HG03280 (cell line): ENCODE results near the gene BANF2.
A peak's percentile ranks its signal among the peaks of the same experiment; 100 is the strongest.
"Not testable (repeated sequence)": the region's sequence is repeated elsewhere in the genome, so short reads cannot be mapped to it uniquely, and the experiment has no call there.

Source experiments
- ATAC-seq: cut with Tn5 transposase; IDR thresholded peaks from one replicate; pipeline ENCODE4 v1.9.1; 2021; ENCODE audit warnings: mild to moderate bottlenecking, moderate library complexity; ENCODE audit not compliant: unreplicated experiment

The BANF2 gene

DNA sequence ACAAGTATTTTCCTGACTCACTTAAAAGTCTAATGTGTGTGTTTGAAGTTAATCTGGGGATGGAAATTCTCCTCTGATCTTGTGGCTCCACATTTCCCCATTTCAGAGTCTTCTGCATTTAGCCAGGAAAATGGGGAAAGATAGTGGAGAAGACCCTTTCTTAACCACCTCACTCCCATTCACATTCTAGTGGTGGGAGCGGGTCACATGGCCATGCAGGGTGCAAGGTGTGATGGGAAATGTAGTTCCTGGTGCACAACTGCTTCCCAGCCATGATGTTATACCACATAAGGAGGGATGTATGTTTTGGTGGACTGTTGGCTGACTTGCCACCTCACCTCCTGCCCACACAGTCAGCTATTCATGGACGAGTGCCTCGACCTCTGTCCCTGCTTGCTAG lies 61.8 kb downstream of the BANF2 start:
- ATAC-seq: no peak

DNA sequence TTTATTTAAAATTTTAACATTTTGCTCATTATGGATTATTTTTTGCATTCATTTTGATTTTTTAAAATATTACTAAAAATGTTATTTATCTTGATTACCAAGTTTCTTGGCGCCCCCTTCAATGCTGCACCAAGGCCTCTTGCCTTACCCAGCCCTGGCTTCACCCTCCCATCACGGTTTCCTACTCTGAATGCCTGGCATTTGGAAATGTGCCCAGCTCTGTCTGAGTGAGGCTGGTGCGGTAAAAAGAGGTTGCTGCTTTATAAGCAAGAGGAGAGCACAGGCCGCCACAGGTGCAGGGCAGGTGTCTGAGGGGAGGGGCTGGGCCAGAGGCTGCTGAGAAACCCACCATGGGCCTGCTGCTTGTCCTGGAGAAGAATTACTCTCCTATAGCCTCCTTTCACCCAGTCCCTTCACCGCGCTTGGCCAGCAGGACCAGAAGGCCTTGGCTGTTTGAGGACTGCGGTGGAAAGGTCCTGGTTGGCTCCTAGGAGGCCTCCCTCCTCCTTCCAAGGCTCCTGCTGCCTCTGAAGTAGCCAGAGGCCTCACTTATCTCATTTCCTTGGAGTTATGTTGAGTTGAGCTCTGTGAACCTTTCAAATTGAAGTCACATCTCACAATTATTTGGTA lies 62.6 kb downstream of the BANF2 start:
- ATAC-seq: no peak

DNA sequence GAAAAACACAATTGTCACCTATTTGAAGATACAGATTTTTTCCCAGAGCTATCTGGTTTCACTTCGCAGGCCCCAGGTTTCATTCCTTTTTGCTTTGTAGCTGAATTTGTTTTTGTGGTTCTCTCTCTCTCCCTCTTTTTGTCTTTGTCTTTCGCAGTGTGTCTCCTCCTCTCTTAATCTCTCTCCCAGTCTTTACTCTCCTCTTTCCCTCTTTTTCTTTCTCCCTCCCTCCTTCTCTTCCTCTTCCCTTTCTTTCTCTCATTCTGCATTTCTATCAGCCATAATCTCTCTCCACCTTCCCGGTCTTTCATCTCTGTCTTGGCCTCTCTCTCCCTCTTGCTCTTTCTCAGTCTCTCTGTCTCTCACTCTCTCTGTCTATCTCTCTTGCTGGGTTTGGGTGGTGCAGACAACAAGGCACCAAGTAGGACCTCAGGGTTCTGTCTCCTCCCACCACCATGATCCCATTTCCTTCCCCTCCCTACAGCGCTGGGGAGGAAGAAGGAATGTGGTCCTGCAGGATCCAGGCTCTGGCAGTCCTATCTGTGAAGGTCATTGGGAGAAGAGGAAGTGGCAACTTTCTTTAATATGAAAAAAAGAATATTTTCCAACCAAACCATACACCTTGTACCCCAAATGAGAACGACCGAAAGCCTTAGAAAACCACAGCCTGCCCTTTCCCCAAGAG lies 63.2 kb downstream of the BANF2 start:
- no peak for ATAC-seq

DNA sequence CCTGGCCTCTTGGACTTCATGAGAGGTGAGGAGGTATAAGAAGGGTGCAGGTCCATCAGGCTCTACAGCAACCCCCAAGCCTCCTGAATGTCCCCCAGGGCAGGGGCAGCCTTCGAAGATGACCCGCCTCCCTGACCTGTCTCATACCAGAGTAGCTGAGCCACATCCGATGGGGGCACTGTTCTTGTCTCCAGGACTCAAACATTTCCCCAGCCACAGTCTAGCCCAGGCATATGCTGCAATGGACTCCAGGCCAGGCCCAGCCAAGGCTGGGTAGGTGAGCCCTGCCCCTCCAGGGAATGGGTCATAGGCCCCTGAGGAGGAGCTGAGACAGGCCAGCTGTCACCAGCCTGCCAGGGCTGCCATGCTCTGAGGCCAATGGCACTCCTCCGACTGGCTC lies 65.3 kb downstream of the BANF2 start:
- no peak for ATAC-seq

DNA sequence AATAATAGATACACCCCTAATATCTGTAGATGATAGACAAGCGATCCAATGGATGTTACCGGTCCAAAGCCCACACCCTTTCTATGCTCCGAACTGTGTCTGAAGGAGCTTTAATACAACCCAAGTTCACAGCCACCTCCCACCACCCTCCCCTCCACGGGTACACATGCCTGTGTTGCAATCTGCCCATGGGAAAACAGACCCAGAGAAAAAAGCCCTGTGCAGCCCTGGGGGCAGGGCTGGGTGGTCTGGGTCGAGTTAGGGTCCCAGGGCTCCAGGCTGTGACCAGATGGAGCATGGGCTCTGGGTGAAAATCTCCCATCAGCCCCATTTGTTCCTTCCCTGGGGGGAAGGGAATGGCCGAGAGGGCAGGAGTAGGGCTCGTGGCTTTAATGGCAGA lies 65.8 kb downstream of the BANF2 start:
- ATAC-seq: no peak

DNA sequence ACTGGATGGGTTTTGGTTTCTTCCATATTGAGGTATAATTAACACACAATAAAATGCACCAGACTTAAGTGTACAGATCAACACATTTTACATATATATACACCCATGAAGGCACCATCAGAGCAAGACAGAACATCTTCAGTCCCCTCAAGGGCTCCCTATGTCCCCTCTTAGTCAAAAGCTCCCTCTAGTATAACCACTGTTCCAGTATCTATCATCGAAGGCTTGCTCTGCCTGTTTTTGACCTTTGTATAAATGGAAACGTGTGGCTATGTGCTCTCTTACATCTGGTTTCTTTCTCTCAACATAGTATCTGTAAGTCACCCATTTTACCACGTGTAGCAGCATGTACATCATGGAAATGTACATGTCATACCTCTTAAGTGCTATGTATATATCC lies 66.5 kb downstream of the BANF2 start:
- no peak for ATAC-seq

DNA sequence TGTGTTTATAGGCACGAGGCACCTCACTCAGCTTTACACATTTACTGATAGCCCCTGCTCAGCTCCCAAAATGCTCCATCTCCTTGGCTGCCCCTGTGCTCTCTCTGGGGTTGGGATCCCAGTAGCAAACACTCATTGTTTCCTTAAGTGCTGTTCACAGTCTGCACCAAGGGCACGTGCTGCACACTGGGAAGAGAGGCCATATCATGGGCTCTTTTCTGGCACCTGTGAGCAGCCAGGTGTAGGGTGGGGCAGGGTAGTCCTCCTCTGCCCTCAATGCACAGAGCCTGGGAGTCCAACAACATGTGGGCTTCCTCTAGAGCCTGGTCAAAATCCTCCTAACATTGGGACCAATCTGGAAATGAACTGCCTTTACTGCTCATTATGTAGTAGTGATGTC lies 67.9 kb downstream of the BANF2 start:
- ATAC-seq: no peak

DNA sequence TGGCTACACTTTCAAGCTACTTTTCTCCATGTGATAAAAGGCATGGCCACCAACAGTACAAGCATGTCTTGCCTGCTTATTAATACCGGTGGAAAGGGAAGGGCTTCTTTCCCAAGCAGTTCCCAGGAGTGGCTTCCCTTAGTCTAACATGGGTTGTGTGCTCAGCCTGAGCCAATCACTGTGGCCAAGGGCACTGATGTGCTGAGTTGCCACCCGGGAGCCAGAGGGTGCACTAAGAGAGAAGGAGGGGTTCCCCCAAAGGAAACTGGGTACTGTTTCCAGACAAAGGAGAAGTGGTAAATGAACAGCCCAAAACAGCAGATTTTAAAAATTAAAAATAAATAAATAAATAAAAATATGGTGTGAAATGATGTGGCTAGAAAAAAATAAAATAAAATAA lies 68.5 kb downstream of the BANF2 start:
- no peak for ATAC-seq

DNA sequence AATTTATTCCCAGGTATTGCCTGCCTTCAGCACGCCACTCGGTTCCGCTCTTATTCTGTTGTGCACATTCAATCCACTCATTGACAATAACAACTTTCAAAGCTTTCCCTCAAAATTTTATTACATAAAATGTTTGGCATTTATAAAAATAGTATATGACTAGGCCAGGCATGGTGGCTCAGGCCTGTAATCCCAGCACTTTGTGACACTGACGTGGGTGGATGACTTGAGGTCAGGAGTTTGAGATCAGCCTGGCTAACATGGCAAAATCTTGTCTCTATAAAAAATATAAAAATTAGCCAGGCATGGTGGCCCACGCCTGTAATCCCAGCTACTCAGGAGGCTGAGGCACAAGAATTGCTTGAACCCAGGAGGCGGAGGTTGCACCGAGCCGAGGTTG lies 70.0 kb downstream of the BANF2 start:
- not testable (repeated sequence) for ATAC-seq

DNA sequence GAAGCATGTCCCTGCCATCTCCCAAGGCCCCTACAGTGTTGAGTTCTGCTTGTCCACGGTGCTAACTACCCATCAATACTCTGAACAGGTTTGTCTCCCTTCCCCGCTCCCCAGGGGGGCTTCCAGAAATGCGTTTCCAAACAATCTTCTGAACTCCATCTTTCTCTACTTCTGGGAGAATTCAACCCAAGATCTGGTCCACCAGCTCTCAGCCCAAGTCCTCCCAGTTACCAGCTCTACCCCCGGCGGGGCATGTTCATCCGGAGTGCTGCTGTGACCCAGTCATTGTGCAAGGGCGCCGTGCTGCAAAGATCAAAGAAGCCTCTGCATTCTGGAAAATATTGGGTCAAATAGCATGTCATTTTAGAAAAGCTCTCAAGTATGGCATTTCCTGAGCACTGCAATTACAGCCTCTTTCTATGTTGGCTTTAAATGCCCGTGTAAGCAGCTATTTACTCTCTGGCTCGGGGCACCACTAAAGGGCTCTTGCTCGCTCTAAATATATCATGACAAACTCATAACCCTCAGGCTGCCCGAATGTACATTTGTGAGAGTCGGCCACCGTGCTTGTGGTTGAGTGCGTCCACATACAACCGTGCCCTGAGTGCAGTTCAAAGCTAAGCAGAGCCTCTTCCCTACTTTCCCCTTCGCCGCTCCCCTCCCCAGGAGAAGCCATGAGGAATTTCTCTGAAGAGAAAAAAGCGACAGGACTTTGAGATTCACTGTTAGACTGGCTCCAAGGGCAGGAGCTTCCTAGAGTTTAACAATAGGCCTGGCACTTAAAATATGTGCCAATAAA lies 71.6 kb downstream of the BANF2 start:
- no peak for ATAC-seq

DNA sequence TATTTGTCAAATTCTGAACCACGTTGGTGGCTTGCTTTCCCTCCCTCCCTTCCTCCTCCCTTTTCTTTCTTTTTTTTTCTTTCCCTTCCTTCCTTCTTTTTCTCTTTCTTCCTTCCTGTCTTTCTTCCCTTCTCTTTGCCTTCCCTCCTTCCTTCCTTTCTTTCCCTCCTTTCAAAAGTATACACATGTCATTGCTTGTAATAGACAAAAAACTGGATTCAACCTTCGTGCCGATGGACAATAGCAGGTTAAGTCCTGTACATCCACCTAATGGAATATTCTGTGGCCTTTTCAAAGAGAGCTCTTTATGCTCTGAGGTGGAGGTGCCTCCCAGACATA lies 72.2 kb downstream of the BANF2 start:
- ATAC-seq: no peak

DNA sequence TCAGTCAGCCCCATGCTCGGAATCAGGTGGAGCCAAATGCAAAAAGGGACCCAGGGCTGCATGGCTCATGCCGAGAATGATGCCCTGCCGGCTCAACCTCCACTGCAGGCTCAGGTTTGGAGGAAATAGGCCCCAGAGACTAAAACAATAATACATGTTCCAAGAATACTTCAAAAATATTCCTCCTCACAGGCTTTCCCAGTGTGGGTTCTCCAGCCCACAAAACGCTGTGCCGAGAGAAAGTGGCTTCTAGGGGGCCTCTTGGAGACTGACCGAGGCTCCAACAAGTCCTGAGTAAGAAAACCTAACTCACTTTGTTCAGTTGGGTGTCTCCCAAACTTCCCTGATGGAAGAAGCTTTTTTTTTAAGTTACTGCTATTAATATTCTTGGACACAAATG lies 73.9 kb downstream of the BANF2 start:
- no peak for ATAC-seq

DNA sequence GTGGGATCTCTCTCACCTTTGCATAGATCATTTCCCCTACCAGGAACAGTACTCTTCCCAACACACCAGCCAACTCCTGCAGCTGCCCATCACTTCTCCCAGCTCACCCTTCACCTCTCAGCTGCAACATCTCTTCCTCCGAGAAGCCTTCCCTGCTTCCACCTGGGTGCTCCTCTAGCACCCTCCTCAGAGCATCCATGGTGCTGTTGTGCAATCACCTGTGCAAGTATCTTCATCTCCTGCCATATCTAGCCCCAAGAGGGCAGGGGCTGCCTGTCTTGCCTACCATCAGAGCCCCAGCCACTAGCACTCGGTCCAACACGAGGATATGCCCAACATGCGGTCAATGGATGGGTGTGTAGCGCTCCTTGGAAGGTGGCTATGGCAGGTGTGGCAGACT lies 75.8 kb downstream of the BANF2 start:
- ATAC-seq: no peak

DNA sequence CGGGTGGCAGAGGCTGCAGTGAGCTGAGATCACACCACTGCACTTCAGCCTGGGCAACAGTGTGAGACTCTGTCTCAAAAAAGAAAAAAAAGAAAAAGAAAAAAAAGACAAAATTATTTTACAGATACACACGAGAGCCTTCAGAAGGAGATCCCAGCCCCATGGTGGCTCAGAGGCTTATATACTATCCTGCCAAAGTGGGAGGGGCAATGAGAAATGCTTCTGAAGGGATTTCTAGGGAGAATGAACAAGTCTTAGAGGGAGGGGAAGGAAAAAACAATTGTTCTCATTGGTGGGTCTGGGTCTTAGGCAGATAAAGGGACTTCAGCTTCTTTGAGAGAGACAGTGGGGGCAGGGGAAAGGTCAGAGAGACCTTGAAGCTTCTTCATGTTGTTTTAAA lies 76.8 kb downstream of the BANF2 start:
- ATAC-seq: no peak

DNA sequence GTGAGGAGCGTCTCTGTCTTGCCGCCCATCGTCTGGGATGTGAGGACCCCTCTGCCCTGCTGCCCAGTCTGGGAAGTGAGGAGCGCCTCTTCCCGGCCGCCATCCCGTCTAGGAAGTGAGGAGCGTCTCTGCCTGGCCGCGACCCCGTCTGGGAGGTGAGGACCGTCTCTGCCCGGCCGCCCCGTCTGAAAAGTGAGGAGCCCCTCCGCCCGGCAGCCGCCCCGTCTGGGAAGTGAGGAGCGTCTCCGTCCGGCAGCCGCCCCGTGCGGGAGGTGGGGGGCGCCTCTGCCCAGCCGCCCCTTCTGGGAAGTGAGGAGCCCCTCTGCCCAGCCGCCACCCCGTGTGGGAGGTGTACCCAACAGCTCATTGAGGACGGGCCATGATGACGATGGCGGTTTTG lies 79.2 kb downstream of the BANF2 start:
- not testable (repeated sequence) for ATAC-seq

DNA sequence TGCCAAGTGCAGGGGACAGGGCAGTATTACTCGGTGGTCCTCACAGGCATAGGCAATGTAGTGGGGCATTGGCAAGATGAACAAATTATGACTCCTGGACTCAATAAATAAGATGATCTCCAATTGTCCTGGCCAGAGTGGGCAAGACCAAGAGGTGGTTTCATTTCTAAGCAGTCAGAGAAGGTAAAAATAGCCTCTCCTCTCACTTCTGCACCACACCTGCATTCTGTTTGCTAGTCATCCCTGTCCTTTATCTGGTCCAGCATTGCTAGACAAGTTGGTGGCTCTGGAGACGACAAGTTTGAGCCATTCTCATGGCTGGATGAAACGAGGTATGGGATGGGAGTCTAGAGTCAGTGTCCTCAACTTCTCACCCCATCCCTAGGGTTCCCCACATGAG lies 83.0 kb downstream of the BANF2 start:
- ATAC-seq: peak; percentile 83

DNA sequence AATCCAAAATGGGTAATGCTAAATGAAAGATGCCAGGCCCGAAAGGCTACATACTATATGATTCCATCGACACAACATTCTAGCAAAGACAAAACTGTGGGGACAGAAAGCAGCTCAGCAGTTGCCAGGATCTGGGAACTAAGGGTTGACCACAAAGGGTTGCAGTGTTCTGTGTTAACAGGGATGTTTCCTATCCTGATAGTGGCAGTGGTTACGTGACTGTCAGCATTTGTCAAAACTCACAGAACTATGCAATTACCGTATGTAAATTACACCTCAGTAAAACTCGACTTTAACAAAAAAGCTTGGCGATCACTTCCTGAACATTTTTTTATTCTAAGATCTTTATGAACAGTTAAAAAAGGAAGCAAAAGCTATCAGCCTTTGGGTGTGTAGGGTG lies 83.9 kb downstream of the BANF2 start:
- no peak for ATAC-seq

DNA sequence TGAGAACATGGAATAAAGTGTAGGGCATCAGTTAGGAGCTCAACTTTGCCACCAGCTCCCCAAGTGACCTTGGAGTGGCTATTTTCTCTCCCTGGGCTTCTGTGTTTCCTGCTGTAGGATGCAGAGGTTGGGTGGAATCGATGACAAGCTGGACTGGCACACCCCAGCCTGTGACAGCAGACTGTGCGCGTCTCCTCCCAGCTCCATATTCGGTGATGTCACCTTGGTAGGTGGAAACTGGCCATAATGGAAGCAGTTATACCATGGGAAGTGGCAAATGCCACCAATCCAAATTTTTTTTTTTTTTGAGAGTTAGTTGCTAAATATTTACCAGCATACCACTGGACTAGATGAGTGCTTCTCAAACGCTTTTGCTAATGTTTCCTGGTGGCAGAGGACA lies 85.2 kb downstream of the BANF2 start:
- no peak for ATAC-seq
